K562 (cell line): ENCODE results near the gene ACVR1C.

ENCODE experiments used
- BRD9 ChIP-seq: fragments of 450-650 bp; IDR thresholded peaks from 2 replicates; pipeline ENCODE4 v1.6.1; 2018; ENCODE audit warnings: low read depth; ENCODE audit not compliant: partially characterized antibody
- CBX8 ChIP-seq: fragments of 200-600 bp; sonication (generic); IDR thresholded peaks from 2 replicates; pipeline ENCODE4 v1.6.1; 2012; ENCODE audit warnings: borderline replicate concordance, mixed run types, low read depth, mild to moderate bottlenecking, moderate library complexity, mixed read lengths, low read length, control low read depth, inconsistent platforms; ENCODE audit not compliant: poor library complexity, severe bottlenecking; ENCODE audit errors: extremely low read depth
- CTCF ChIP-seq, 3 experiments: IDR thresholded peaks in 2 of 3; conservative IDR thresholded peaks in 1 of 3; 2 replicates each; pipeline ENCODE4 v1.5.1; 2011 to 2012; ENCODE audit warnings: low read length in 3 of 3, mild to moderate bottlenecking in 3 of 3, control low read depth in 2 of 3, improper control_type of control experiment in 1 of 3, inconsistent platforms in 1 of 3, low read depth in 1 of 3, mixed read lengths in 1 of 3, moderate library complexity in 1 of 3; ENCODE audit not compliant: insufficient read depth in 2 of 3
- ELF1 ChIP-seq: fragments of 200-800 bp; sonication (Bioruptor generic); IDR thresholded peaks from 2 replicates; pipeline ENCODE4 v1.6.1; 2016; ENCODE audit warnings: missing genetic modification characterization, missing compliant biosample characterization
- POLR2A ChIP-seq: fragments of 450-650 bp; conservative IDR thresholded peaks from 2 replicates; pipeline ENCODE4 v1.6.1; 2016
- RNF219 ChIP-seq: fragments of 250-450 bp; sonication (Bioruptor Pico); IDR thresholded peaks from 2 replicates; pipeline ENCODE4 v1.5.0; 2022; ENCODE audit warnings: mild to moderate bottlenecking

- TF ChIP-seq ELF1 (tag) (no peak), CBX8 (no peak), CTCF (IDR thresholded peaks at IDR 0.05 in 2 of 3, conservative IDR thresholded peaks at IDR 0.05 in 1 of 3; ENCODE audit: insufficient read depth in 2 of 3, low read depth in 1 of 3, low read length in 3 of 3) (no peak), BRD9 (no peak), POLR2A (no peak), RNF219 (CRISPR knock-in tag) (no peak)
Observed at GRCh38 chr2:157487747-157488146, 140.9 kb downstream of the ACVR1C start.
